Lower lobe of right lung (tissue), 2 donors: ENCODE data around the gene NOP14. TPM values are rescaled to one million over a fixed set of nuclear protein-coding genes. Genes with fewer than 3 reads are reported as not detected.

Experiments
- ATAC-seq, 2 donors: fragments of 200-7000 bp; cut with Tn5 transposase; one replicate each; pipeline ENCODE4 v1.9.1; 2020 to 2022; ENCODE audit warnings: mild to moderate bottlenecking in 2 of 2, moderate library complexity in 2 of 2
- DNase-seq: peaks from one replicate; pipeline ENCODE4 v3.0.0-alpha.2; 2020
- H3K27ac ChIP-seq: fragments of 200-600 bp; one replicate; pipeline ENCODE4 v1.8.0; 2022
- H3K27me3 ChIP-seq: fragments of 200-600 bp; one replicate; pipeline ENCODE4 v1.8.0; 2022; ENCODE audit warnings: low read depth
- H3K36me3 ChIP-seq: fragments of 200-600 bp; one replicate; pipeline ENCODE4 v1.8.0; 2022; ENCODE audit warnings: mild to moderate bottlenecking
- H3K4me1 ChIP-seq: fragments of 200-600 bp; one replicate; pipeline ENCODE4 v1.8.0; 2022
- H3K4me3 ChIP-seq: fragments of 200-600 bp; one replicate; pipeline ENCODE4 v1.8.0; 2022; ENCODE audit warnings: mild to moderate bottlenecking
- H3K9me3 ChIP-seq: fragments of 200-600 bp; one replicate; pipeline ENCODE4 v1.8.0; 2022
- CTCF ChIP-seq: fragments of 200-600 bp; IDR thresholded peaks from one replicate; pipeline ENCODE4 v1.8.0; 2022; ENCODE audit warnings: antibody characterized with exemption, mild to moderate bottlenecking
- intact Hi-C: fragments of 100-400 bp; cut with DNase I; formaldehyde crosslinking; loops from one replicate; pipeline ENCODE4 v1.11.0; 2022
- long read RNA-seq: library from polyadenylated mRNA; unstranded; transcript quantifications from one replicate; pipeline ENCODE4 v2.0.0, GENCODE V29; 2021
- total RNA-seq: library from RNA; stranded (reverse); fragmentation: NEBNext Ultra II Directional; extraction: Animal tissue kit (Norgen Biotek cat#: 25700); gene quantifications from one replicate; pipeline ENCODE4 v1.2.1, GENCODE V29; 2021
- donor health status: DM: no; HTN: yes; CAD: no; lungs with severe emphysema.

Gene NOP14
- total RNA-seq, result 20.7 TPM
- long read RNA-seq, transcript NOP14-203 (18 exons, 3,538 nt), result major isoform, 5 of 18 reads
- long read RNA-seq, partial matches to known transcripts, result 2 of 18 reads
- long read RNA-seq, other reads (novel, unspliced or antisense), result 7 of 18 reads

- ATAC-seq, result peak; percentile 99
- Histone ChIP-seq H3K27ac (peak within 1 kb of the TSS; percentile 85), H3K4me1 (peaks cover 38% of the 10 kb centered on the region), H3K4me3 (peak within 1 kb of the TSS; percentile 72), H3K36me3 (peaks cover 2% of the 10 kb centered on the region), H3K9me3 (no peaks in the 10 kb centered on the region), H3K27me3 (no peaks in the 10 kb centered on the region)
- peak; percentile 51 for TF ChIP-seq CTCF
- peak; percentile 100 for DNase-seq
- intact Hi-C loops, result no loop called here
Observed at GRCh38 chr4:2963175-2963965, at the start of gene NOP14, which contains the start of gene GRK4. TSS of gene NOP14 (minus strand) at chr4:2963406. CDS start at chr4:2963319, 87 bp downstream. TSS of gene GRK4 (plus strand) at chr4:2963571. CDS start at chr4:2964071, 500 bp downstream.

GRCh38 chr4:3011456-3012220 lies 48.4 kb upstream of the NOP14 start:
- no peak for DNase-seq
- Histone ChIP-seq H3K27me3 (no peaks in the 10 kb centered on the region), H3K9me3 (no peaks in the 10 kb centered on the region), H3K4me3 (no peak overlapping the region), H3K27ac (no peak overlapping the region), H3K4me1 (no peaks in the 10 kb centered on the region), H3K36me3 (no peaks in the 10 kb centered on the region)
- TF ChIP-seq CTCF, result no peak
- no peak for ATAC-seq
- intact Hi-C loops, result no loop called here

DNA sequence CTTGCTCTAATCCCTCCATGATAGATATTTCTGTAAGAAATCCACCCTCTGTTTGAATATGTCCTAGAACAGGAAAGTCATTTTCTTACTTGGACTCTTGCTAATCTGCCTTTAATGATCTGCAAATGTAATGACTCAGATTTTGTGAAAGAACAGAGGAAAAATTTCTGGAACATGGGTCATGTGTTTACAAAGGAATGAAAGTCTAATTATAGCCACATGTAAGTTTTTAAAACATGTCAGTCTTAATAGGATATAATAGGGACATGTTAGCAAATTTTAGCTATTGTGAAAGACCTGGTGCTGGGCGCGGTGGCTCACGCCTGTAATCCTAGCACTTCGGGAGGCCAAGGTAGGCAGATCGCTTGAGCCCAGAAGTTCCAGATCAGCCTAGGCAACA lies 47.8 kb upstream of the NOP14 start:
- no peak overlapping the region for H3K4me3 ChIP-seq
- no peaks in the 10 kb centered on the region for H3K36me3 ChIP-seq
- H3K9me3 ChIP-seq, result no peaks in the 10 kb centered on the region
- ATAC-seq (peak; percentile 15 to 24), DNase-seq (no peak)
- intact Hi-C loops, result no loop called here
- no peaks in the 10 kb centered on the region for H3K4me1 ChIP-seq
- TF ChIP-seq CTCF, result no peak
- no peak overlapping the region for H3K27ac ChIP-seq
- no peaks in the 10 kb centered on the region for H3K27me3 ChIP-seq

DNA sequence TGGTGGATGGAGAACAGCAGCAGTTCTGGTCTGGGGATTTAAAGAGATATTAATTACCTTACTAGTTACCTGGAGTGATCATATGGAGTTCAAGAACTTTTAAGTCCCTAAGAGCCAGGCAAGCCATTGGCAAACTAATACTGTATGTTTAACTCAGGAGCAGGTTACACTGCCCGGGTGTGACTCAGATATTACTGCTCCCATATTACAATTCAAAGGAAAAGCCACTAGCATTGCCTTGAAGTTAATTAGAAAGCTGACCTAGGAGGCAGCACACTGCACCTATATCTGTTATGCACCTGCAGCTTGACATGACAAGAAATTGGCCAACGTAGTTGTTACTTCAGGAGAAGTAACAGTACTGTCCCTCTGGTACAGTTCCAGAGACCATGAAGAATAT lies 47.4 kb upstream of the NOP14 start:
- intact Hi-C loops, result no loop called here
- H3K9me3 ChIP-seq, result no peaks in the 10 kb centered on the region

More for the DNA sequence above, 47.4 kb upstream of the NOP14 start:
- ATAC-seq, result no peak
- no peak for TF ChIP-seq CTCF
- Histone ChIP-seq H3K27ac (peak overlapping the region; percentile 6), H3K27me3 (no peaks in the 10 kb centered on the region), H3K4me3 (no peak overlapping the region), H3K36me3 (no peaks in the 10 kb centered on the region), H3K4me1 (no peaks in the 10 kb centered on the region)
- DNase-seq, result no peak
